ENCODE results near the gene POLA1.

Gene POLA1

DNA sequence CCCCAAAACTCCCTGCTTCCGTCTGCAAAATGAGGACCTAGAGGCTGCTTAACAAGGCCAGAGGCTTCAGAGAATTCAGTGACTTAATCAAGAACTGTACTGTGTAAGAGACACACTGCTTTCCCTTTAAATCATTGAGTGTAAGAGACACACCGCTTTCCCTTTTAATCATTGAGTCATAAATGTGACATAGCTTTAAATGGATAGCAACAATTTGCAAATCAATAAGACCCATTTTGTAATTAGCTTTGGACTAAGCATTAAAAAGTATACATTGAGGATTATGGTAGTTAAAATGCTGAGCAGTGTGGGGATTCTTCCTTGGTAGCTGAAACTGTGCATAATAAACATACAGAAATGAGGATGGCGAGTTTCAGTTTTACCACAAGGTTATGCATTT, 290.2 kb downstream of the POLA1 start:
- no peak for DNase-seq

DNA sequence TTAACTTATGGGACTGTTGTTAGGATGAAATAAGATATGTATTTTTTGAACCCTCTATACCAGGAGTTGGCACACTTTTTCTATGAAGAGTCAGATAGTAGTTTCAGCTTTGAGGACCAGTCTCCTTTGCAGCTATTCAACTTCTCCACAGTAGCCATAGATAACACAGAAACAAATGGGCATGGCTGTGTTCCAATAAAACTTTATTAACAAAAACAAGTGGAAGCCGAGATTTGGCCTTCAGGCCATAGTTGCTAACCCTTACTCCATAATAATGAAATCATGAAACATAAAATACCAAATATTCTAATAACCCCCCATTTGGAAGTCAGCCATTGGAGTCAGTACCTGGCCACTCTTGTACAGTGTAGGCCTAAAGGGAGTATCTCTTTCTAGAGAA, 291.4 kb downstream of the POLA1 start:
- no peak for DNase-seq

DNA sequence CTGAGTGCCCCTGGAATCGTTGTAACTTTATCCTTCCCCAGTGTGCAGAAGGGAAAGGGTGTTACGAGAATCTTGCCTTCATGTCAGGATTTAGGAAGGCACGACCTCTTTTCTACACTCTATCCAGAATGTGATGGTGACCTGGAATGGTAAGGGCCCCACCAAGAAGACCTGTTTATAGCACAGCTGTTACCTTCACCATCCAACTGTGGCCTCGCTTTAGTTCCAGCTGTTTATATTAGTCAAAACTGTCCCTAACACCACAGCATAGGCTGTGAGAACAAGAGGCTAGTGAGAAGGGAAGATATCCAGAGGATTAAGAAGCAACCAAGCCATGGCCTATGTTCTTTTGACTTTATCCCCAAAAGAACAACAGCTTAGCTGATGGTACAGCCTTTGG, 294.0 kb downstream of the POLA1 start:
- DNase-seq: no peak

DNA sequence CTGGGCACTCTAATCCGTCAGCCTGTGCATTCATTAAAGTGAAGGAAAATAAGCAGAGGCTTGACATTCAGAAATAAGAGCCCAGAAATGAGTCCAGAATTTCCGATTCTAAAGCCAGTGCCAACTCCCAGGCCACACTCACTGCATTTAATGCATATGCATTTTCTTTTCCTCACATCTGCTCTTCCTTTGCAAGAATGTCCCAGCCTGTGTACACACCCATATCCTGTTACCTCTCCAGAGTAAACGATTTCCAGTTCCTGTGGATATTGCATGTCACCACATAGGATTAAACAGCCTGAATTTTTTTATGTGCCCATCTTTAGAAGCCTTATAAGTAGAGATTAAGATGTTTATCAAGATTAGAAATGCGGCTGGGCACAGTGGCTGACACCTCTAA, 294.6 kb downstream of the POLA1 start:
- no peak for DNase-seq

DNA sequence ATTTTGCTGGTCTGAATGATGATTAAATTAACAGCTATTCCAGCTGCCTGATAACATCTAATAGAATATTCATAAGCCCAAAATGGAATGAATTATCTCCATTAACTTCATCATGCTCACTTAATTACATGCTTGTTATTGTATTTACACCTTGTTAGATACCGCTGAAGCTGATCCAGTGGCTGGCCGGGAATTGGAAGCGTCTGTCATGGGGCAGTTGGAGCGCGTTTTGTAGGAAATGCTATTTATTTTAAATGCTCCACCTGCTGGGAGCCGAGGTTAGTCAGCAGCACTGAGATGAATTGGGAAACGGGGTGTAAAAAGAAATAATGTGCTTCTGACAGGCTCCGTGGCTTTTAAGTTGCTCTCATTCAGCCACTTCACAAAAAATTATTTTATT, 296.8 kb downstream of the POLA1 start:
- DNase-seq: no peak

DNA sequence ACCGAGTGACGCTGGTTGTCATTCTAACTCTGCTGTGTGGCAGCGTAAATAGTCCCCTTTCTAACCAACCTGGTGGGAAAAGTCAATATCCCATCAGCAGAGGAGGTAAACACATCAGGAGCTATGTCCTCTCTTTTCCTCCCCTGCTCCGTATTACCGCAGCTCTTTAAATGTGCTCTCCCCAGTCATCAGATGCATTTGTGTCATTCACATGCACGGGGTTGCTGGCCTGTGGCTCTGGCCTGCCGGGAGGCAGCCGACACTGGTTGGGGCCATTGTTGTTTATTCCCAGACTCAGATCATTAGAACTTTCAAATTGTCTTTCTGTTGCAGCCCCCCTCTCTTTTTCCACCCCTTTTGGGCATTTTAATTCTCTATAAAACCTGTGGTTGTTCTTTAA, 300.2 kb downstream of the POLA1 start:
- DNase-seq: no peak

DNA sequence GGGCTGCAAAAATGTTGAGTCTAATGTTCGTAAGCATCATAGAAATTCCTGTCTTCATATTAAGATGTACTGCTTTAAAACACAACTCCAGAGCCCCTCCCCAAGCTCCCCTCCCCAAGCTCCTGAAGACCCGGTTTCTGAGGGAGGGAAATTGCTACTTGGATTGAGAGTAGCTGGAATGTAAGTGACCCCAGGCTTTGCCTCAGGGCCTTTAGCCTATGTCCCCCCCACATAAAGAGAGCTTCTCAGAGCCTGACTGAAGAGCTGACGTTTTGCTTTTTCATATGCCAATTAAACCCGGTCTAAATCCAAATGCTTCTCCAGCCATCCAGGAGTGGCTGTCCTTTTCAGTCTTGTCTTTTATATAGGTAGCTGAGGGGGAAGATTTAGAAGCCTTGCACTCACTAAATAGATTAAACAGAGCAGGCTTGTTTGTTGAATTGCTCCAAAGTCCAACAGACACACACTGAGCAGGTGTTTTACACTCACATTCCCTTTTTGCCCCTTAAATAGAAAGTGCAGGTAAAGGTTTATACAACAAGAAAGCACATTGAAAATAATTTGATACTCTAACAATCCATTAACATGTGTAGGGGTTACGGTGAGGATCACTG, 302.5 kb downstream of the POLA1 start:
- DNase-seq: no peak

DNA sequence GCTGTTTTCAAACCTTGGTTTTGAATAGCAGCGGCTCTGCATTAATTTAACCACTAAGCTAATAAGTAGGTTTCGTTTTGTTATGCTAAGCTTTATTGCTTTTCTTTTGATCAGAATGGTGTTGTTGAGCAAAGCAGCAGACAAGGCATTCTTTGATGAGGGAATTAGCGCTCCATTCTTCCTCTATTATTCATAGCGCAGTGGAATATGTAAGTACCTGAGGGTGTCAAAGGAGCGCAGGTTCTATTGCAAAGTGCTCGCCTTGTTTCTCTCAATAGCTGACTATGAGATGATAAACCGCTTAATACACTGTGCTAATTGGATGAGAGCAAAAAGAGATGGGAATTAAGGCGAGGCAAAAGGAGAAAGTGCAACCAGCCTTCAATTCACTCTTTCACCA, 305.8 kb downstream of the POLA1 start:
- DNase-seq: no peak

DNA sequence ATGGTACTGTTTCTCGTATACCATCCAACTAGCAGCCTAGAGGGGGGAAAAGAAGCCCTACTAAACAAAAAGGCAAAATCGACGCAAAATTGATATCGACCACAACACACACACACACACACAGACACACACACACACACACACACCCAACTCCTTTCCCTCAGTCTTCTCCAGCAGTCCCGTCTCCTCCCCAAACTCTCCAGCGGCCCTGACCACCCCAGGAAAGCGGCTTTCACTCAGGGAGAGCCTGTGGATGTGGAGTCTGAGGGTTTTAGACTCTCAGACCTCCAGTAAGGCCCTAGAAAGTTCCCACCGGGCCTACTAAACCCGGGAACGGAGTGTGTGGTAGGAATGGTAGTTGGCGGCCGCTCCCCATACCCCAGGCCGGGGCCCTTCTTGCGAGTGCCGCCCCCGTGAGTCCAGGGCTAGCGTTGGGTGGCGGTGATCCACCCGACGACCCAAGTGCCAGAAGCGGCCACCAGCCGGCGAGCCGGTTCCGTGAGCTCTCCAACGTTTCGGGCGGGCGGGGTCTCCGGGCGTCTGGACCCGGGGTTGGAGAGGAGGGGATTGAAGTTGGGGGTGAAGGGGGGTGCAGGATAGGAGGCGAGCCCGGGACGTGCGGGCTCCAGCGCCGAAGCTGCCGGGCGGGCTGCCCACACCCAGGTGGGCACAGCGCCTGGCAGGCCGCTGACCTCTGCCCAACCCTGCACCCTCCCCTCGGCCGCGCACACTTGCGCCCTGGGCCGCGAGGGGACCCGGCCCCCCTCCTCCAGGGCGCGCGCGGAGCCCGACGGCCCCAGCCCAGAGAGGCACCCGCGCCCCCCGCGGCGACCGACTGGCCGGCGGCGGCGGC, 308.3 kb downstream of the POLA1 start:
- no peak for DNase-seq

DNA sequence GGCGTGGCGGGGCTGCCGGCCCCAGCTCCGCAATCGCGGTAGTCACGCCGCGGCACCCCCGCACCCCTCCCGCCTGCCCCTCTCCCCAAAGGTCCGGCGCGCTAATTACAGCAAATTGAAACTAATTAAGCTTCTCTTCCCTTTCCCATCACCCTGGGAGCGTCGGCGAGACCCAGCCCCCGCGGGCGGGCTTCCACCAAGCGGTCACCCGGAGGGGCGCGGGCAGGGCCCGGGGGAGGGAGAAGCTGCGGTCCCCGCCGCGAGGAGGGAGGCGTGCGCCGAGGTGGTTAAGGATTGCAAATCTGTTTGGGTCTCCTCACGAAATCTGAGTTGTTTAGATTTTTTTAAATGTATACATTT, 308.9 kb downstream of the POLA1 start:
- no peak for DNase-seq

DNA sequence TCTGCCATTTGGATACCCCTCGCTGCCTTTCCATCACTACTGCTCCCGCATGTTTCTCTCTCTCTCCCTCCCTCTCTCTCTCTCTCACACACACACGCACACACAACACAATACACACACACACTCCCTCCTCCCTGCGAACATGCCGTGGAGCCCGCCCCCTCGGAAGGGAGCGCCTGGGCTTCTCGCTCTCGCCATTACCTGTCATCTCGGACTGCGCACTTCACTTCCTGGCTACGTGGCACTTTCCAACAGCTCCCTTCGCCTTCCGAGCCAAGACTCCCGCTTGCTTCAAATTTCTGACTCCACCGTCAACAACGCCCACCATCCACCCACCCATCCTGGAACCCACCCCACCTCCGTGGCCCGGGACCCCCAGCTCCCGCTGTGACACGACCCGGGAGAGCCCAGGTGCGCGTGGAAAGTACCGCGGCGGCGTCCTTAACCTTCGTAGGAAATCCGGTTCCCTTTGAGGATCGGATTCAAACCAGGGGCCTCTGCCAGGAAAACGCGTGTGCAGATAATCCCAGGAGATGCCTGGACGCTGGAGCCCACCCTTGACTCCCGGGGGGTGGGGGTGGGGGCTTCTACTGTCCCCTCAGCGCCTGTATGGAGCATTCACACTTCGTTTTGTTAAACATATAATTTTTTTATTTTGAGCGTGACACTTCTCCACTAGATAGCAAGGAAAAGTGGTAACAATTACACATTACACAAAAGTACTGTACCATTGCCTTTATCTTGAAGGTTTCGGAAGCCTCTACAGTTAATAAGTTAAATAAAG, 309.5 kb downstream of the POLA1 start:
- no peak for DNase-seq

DNA sequence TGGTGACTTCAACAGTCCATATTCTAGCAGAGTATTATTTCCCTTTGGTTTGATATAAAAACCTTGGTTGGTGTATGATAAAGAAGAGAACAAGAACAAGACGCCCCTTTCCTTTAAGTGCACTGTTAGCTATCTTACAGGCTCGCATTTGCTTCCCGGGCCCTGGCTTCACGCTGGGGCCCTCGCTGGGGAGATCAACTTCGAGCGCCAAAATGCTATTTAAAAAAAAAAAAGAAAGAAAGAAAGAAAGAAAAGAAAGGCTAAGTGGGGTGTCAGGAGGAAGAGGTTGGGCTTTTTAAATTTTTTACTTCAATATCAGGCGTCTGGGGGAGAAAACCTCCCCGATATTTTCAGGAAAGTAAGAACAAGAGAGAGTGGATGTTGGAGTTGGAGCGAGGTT, 310.3 kb downstream of the POLA1 start:
- DNase-seq: no peak

DNA sequence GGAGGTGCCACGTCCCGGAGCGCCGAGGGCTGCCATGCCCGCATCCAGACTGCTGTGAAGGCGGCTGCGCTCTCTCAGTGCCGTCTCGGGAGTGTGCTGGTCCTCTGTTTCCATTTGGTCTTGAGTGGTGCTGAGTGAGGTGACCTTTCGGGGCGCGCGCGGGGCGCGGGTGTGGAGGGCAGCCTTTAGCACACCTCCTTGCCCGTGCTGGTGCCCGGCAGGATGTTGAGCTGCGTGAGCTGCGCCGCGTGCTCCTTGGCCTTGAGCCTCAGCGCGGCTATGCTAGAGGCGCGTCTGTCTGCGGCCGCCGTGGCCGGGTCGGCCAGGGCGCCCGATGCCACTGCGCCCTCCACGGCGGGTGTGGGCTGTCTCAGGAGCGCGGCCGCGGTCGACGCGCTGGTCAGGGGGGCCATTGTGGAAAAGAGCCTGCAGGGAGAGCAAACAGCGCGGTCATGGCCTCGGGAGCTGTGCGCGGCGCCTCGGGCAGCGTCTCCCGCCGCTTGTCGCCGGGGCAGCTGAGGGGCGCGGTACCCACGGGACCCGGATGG, 310.8 kb downstream of the POLA1 start:
- no peak for DNase-seq

DNA sequence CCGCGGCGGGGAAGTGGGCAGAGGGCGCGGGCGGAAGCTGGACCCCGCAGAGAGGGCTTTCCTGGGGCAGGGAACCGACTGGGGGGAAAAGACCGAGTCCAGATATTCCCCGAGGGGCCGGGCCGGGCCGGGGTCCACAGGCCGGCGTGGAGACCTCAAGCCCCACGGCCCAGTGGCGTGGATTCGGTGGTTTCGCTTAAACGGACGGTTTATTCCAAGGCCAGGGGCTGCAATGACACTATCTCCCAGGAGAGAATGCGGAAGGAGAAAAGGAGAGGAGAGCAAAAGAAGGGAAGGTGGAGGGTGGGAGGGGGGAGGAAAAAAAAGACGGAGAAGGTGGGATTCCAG, 311.3 kb downstream of the POLA1 start:
- no peak for DNase-seq

DNA sequence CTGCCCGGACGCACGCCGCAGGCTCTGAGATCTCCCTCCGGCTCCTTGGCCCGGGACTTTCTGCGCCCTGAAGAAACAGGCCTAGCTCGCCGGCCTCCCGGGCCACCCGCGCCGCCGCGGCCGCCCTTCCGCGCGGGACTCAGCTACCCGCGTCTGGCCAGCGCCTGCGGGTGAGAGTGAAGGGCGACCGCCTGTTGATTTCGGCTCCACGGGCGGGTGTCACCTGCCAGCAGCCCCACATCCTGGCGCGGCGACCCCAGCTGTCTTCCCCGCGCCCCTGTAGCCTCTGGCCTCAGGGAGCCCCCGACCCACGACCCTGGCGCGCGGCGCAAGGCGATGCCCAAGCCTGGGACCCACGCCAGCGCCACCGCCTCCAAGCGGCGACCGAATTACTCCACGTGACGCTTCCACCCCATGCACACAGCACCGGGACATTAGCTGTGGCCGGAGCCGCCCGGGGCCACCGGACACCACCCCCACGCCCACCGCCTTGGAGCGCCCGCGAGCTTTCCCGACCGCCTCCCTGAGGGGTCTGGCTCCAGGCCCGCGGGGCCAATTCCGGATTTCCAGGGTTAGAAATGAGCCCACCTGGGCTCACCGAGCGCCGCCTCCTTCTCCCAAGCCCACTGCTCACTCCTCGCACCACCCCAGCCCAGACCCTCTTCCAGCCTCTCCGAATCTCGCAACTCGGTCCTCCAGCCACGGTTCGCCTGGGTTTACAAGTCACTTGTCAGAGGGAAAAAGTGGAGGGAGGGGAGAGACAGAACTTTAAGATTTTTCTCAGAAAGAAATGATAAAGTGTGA, 311.9 kb downstream of the POLA1 start:
- no peak for DNase-seq

DNA sequence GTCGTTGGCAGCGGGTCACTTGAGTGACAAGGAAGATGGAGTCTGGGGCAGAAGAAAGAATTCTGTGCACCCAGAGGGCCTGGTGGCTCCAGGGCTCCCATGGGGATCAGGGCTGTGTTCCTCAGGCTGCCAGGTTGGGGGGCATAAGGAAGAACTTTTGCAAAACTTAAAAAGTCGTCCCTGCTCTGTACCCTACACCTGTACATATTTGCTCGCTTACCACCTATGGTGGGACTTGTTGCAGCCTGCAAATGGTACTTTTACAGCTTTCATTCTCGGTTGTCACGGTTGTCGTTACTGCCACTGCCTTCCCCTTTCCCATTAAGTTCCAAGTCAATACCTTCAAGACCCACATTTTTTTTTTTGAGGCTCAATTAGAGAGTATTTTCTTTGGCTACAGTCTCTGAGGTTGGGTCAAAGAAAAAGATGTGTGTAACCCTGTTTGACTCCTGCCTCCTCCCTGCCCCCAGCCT, 312.9 kb downstream of the POLA1 start:
- DNase-seq: no peak

DNA sequence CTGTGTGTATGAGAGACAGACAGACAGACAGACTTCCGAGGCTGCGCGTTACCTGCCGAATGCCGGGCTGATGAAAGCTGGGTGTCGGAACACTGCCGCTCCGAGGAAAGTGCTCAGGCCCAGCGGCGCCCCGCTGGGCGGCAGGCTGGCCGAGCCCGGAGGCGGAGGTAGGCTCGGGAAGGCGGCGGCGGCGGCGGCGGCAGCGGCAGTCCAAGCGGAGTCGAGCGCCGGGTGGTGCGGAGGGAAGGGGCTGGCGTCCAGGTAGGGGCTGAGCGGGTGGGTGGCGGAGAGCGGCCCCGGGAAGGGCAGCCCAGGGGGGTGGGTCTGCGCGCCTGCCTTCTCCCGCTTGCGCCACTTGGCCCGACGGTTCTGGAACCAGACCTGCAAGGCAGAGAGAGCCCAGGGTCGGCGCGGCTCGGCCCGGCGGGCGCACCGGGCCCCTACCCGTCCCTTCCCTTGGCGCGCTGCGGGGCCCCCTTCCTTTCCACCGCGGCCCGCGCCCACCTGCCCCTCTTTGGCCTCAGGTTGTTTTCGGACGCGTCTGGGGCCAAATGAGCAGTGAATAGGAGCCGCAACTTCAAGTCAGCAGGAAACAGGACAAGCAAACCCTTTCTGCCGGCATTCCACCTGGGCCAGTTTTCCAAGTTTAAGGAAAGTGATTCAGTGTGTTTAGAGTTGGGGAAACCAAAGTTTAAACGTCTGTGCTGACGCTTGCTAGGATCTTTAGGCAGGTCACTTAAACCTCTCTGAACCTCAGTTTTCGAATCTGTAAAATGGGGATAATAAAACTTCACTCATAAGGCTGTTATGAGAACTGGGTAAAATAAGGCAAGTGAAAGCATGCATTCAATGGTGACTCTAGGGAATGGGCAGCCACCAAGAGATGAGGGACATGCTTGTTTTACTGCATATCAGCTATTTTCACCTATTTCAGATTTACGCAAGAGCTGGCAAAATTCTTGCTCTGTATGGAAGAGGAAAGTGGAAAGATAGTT, 313.6 kb downstream of the POLA1 start:
- no peak for DNase-seq

DNA sequence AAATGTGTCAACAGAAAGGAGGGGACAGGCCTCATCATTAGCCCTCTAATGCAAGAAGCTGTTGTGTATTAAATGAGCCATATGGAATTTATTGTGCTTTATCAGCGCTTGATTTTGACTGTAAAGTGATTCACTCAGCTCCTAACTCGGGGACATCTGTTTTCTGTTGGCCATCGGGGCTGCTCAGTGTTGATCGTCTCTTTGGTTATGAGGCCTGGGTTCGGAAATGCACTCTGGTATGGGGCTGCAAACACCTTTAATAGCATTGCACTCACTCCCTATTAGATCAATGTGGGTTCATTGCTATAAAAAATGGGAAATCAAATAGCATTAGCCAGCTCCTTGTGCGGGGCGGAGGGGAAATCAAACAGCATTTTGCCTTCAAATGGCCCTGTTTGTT, 315.7 kb downstream of the POLA1 start:
- no peak for DNase-seq

DNA sequence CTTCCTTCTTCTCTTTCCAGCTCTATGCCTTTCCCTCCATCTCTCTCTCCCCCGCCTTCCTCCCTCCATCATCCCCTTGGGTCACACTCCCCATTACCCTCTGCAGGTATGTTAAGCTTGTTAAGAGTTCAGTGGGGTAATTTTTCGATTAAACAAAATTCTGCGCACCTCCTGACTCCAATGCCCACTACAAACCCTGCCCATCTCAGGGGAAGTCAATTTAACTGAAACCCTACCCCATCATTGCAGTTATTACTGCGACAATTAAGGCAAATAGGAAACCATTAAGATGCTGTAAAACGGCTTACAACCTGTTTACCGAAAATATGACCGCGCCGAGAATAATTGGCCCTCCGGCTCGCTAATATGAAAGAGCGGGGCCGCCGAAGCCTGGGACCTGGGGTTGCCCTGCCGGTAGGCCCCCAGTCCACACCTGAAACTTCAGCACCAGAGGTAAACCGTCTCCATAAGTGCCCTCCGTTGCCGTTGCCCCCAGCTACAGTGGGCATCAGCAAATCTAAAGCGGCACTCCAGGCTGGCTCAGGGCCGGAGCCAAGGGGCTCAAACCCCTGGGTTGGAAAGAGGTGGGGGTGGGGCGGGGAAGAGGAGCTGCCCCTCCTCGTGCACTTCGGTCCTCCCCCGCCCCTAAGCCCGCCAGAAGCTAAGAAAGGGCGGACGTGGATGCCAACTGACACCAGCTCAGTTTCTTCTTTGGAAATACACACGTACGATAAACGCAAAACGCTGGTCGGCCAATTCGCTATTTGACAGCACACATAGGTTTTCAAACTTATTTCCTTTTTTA, 317.3 kb downstream of the POLA1 start:
- DNase-seq: no peak

DNA sequence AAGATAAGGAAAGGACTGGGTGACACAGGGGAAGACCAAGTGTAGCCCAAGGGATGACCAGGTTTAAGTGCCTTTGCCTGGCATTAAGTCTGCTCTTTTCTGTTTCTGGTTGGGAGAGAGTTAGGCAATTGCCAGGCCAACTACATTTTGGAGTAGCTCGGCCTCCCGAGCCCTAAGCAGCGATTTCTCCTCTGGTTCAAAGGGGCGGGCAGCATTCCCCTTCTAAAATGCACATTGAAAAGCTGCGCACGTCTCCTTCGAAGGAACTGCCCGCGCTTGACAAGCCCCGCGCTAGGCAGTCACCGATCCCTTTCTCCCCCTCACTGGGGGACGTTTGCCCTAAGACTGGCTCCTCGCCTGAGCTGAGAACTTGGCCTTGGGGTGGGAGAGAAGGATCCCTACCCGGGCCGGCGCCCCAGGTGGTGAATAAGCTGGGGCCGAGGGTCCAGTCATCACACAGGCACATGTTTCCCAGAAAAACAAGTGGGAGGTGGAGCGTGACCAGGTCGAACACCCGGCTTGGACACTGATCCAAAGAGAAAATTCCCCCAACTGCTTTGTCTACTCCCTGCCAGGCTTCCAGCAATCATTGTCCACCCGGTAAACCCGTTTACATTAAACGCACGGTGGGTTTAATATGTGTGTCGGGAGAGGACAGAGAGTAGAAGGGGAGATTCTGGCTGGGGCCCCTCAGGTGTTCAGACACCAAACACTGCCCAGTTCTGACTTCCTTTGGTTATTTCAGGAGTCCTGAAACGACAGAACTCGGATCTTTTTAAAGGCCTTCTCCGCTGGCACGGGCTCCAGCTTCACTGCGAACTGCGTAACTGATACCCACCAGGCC, 318.1 kb downstream of the POLA1 start:
- no peak for DNase-seq

All from central memory CD4-positive, alpha-beta T cell (primary cell).